CD4-positive, alpha-beta memory T cell (primary cell): Measurements from ENCODE around the gene TMEM130. TPM values are rescaled to one million over a fixed set of nuclear protein-coding genes. Genes with fewer than 3 reads are reported as not detected.

Experiments
- CTCF ChIA-PET: fragments of 350-600 bp; sonication (Branson Sonifier 250); formaldehyde crosslinking; loops from one replicate; lab custom pipeline; 2021; ENCODE audit warnings: inconsistent platforms; ENCODE audit not compliant: partially characterized antibody; lab: Charles Lee
- POLR2A ChIA-PET: fragments of 350-600 bp; sonication (Branson Sonifier 250); formaldehyde crosslinking; loops from one replicate; lab custom pipeline; 2021; ENCODE audit not compliant: partially characterized antibody; lab: Charles Lee
- DNase-seq, 5 donors: peaks; one replicate each; pipeline versions ENCODE4 v3.0.0 to v3.0.0-alpha.2; 2020 to 2022; ENCODE audit warnings: mixed read lengths in 1 of 5
- H3K27ac ChIP-seq: one replicate; pipeline ENCODE4 v1.7.0; 2013; ENCODE audit warnings: low read depth, low read length
- H3K27me3 ChIP-seq: 2 replicates; pipeline ENCODE4 v1.7.0; 2013; ENCODE audit warnings: mild to moderate bottlenecking, low read length, moderate library complexity; ENCODE audit not compliant: insufficient read depth
- H3K36me3 ChIP-seq: 2 replicates; pipeline ENCODE4 v1.7.0; 2013; ENCODE audit warnings: mild to moderate bottlenecking, low read length, moderate library complexity; ENCODE audit not compliant: insufficient read depth
- H3K4me1 ChIP-seq: 2 replicates; pipeline ENCODE4 v1.7.0; 2013; ENCODE audit warnings: mild to moderate bottlenecking, low read length, moderate library complexity; ENCODE audit not compliant: insufficient read depth
- H3K4me3 ChIP-seq, 2 donors: one replicate each; pipeline ENCODE4 v1.7.0; 2013; ENCODE audit warnings: low read length in 2 of 2, mild to moderate bottlenecking in 1 of 2
- H3K9me3 ChIP-seq, 2 donors: one replicate each; pipeline ENCODE4 v1.7.0; 2013; ENCODE audit warnings: low read length in 2 of 2, control low read depth in 1 of 2; ENCODE audit not compliant: control insufficient read depth in 1 of 2
- H3K27ac Mint-ChIP-seq, 7 donors: one replicate each; pipeline ENCODE4 v1.8.0; 2020 to 2021; ENCODE audit warnings: mixed read lengths in 7 of 7, mild to moderate bottlenecking in 6 of 7, inconsistent platforms in 3 of 7, moderate library complexity in 3 of 7
- H3K27me3 Mint-ChIP-seq, 2 donors: one replicate each; pipeline ENCODE4 v1.8.0; 2020 to 2021; ENCODE audit warnings: mixed read lengths in 2 of 2
- H3K36me3 Mint-ChIP-seq, 2 donors: one replicate each; pipeline ENCODE4 v1.8.0; 2020 to 2021; ENCODE audit warnings: mixed read lengths in 2 of 2, inconsistent platforms in 1 of 2, mild to moderate bottlenecking in 1 of 2
- H3K4me1 Mint-ChIP-seq, 4 donors: one replicate each; pipeline ENCODE4 v1.8.0; 2020 to 2021; ENCODE audit warnings: mixed read lengths in 4 of 4, mild to moderate bottlenecking in 1 of 4
- H3K4me3 Mint-ChIP-seq, 8 donors: one replicate each; pipeline ENCODE4 v1.8.0; 2020 to 2021; ENCODE audit warnings: mixed read lengths in 8 of 8, mild to moderate bottlenecking in 7 of 8, moderate library complexity in 6 of 8, inconsistent platforms in 3 of 8
- H3K9me3 Mint-ChIP-seq, 8 donors: one replicate each; pipeline ENCODE4 v1.8.0; 2020 to 2021; ENCODE audit warnings: mixed read lengths in 8 of 8, mild to moderate bottlenecking in 5 of 8, inconsistent platforms in 3 of 8, moderate library complexity in 1 of 8
- intact Hi-C: fragments of 100-400 bp; cut with micrococcal nuclease; formaldehyde crosslinking; loops from one replicate; pipeline ENCODE4 v1.15.1; 2023
- polyA plus RNA-seq, 2 donors: library from polyadenylated mRNA; unstranded; fragments of 300-500 nt; fragmentation: Illumina TruSeq; gene quantifications; one replicate each; pipeline ENCODE4 v1.2.3, GENCODE V29; 2021
- total RNA-seq, 2 experiments: library from RNA; stranded (reverse); gene quantifications; one replicate each; pipeline ENCODE4 v1.2.3, GENCODE V29; 2021

The TMEM130 gene
- total and polyA plus RNA-seq, 4 experiments from 2014 or later, result not detected

GRCh38 chr7:98827258-98827657 lies 42.6 kb downstream of the TMEM130 start:
- no peak for DNase-seq
- no peak overlapping the region for H3K4me3 Mint-ChIP-seq
- no peak overlapping the region for H3K27ac ChIP-seq
- intact Hi-C loops, result no loop called here
- no peaks in the 10 kb centered on the region for H3K9me3 Mint-ChIP-seq
- H3K27ac Mint-ChIP-seq, result no peak overlapping the region
- no peaks in the 10 kb centered on the region for H3K27me3 ChIP-seq
- no peaks in the 10 kb centered on the region for H3K9me3 ChIP-seq
- ChIA-PET CTCF (interaction anchor here (1.6 kb wide), 1 partner anchor 14 kb away, joined by 10 read pairs; no protein-coding TSS in a partner anchor), POLR2A (no interaction called here)
- H3K27me3 Mint-ChIP-seq, result peaks cover 5 to 13% of the 10 kb centered on the region in 2 donors
- no peaks in the 10 kb centered on the region for H3K4me1 ChIP-seq
- H3K36me3 Mint-ChIP-seq, result no peaks in the 10 kb centered on the region
- no peak overlapping the region for H3K4me3 ChIP-seq
- H3K36me3 ChIP-seq, result no peaks in the 10 kb centered on the region
- H3K4me1 Mint-ChIP-seq, result no peaks in the 10 kb centered on the region

- H3K27me3 Mint-ChIP-seq, result peaks cover 5 to 13% of the 10 kb centered on the region in 2 donors
- intact Hi-C loops, result no loop called here
- Histone ChIP-seq H3K36me3 (no peaks in the 10 kb centered on the region), H3K9me3 (no peaks in the 10 kb centered on the region), H3K27ac (no peak overlapping the region), H3K27me3 (no peaks in the 10 kb centered on the region), H3K4me3 (no peak overlapping the region), H3K4me1 (no peaks in the 10 kb centered on the region)
- no peak overlapping the region for H3K4me3 Mint-ChIP-seq
- no peak for DNase-seq
- no peaks in the 10 kb centered on the region for H3K36me3 Mint-ChIP-seq
- no peaks in the 10 kb centered on the region for H3K9me3 Mint-ChIP-seq
- H3K27ac Mint-ChIP-seq, result no peak overlapping the region
- ChIA-PET POLR2A (no interaction called here), CTCF (no interaction called here)
- H3K4me1 Mint-ChIP-seq, result no peaks in the 10 kb centered on the region
These were observed 43.0 kb downstream of the TMEM130 start for GRCh38 chr7:98826811-98827231.

- Histone ChIP-seq H3K27me3 (no peaks in the 10 kb centered on the region), H3K27ac (no peak overlapping the region), H3K4me3 (no peak overlapping the region), H3K4me1 (no peaks in the 10 kb centered on the region), H3K36me3 (no peaks in the 10 kb centered on the region), H3K9me3 (no peaks in the 10 kb centered on the region)
- DNase-seq, result no peak
- Mint-ChIP-seq H3K4me3 (no peak overlapping the region), H3K27ac (no peak overlapping the region), H3K36me3 (no peaks in the 10 kb centered on the region), H3K27me3 (peaks cover 5 to 13% of the 10 kb centered on the region in 2 donors), H3K9me3 (no peaks in the 10 kb centered on the region), H3K4me1 (no peaks in the 10 kb centered on the region)
- ChIA-PET CTCF (interaction anchor here (0.9 kb wide), 1 partner anchor 9 kb away, joined by 3 read pairs; no protein-coding TSS in a partner anchor), POLR2A (no interaction called here)
- intact Hi-C loops, result no loop called here
These were observed 43.4 kb downstream of the TMEM130 start for GRCh38 chr7:98826387-98826786.

- no peaks in the 10 kb centered on the region for H3K27me3 ChIP-seq
- H3K4me1 ChIP-seq, result no peaks in the 10 kb centered on the region
- intact Hi-C loops, result no loop called here
- Mint-ChIP-seq H3K27ac (no peak overlapping the region), H3K36me3 (no peaks in the 10 kb centered on the region), H3K4me3 (no peak overlapping the region), H3K4me1 (no peaks in the 10 kb centered on the region), H3K27me3 (peaks cover 4 to 14% of the 10 kb centered on the region in 2 donors), H3K9me3 (no peaks in the 10 kb centered on the region)
- no peaks in the 10 kb centered on the region for H3K36me3 ChIP-seq
- no peak overlapping the region for H3K27ac ChIP-seq
- no peak overlapping the region for H3K4me3 ChIP-seq
- POLR2A ChIA-PET, result no interaction called here
- no peak for DNase-seq
- CTCF ChIA-PET, result interaction anchor here (1.0 kb wide), 1 partner anchor 15 kb away, joined by 3 read pairs; no protein-coding TSS in a partner anchor
- H3K9me3 ChIP-seq, result no peaks in the 10 kb centered on the region
These were observed 46.6 kb downstream of the TMEM130 start for GRCh38 chr7:98823226-98823625.

GRCh38 chr7:98821348-98821747 lies 48.5 kb downstream of the TMEM130 start:
- ChIA-PET CTCF (interaction anchor here (1.0 kb wide), 1 partner anchor 14 kb away, joined by 6 read pairs; no protein-coding TSS in a partner anchor), POLR2A (no interaction called here)
- Histone ChIP-seq H3K4me1 (no peaks in the 10 kb centered on the region), H3K4me3 (no peak overlapping the region), H3K27ac (no peak overlapping the region), H3K27me3 (no peaks in the 10 kb centered on the region), H3K36me3 (no peaks in the 10 kb centered on the region), H3K9me3 (no peaks in the 10 kb centered on the region)
- no peaks in the 10 kb centered on the region for H3K36me3 Mint-ChIP-seq
- no peak overlapping the region for H3K4me3 Mint-ChIP-seq
- peaks cover 6 to 17% of the 10 kb centered on the region in 2 donors for H3K27me3 Mint-ChIP-seq
- no peak for DNase-seq
- intact Hi-C loops, result no loop called here
- no peaks in the 10 kb centered on the region for H3K9me3 Mint-ChIP-seq
- no peak overlapping the region for H3K27ac Mint-ChIP-seq
- H3K4me1 Mint-ChIP-seq, result no peaks in the 10 kb centered on the region

- ChIA-PET CTCF (no interaction called here), POLR2A (no interaction called here)
- Histone ChIP-seq H3K27ac (no peak overlapping the region), H3K9me3 (no peaks in the 10 kb centered on the region), H3K4me3 (no peak overlapping the region), H3K36me3 (no peaks in the 10 kb centered on the region), H3K4me1 (no peaks in the 10 kb centered on the region), H3K27me3 (no peaks in the 10 kb centered on the region)
- Mint-ChIP-seq H3K27me3 (peaks cover 8 to 13% of the 10 kb centered on the region in 2 donors), H3K4me1 (no peaks in the 10 kb centered on the region), H3K4me3 (no peak overlapping the region), H3K9me3 (no peaks in the 10 kb centered on the region), H3K36me3 (no peaks in the 10 kb centered on the region), H3K27ac (no peak overlapping the region)
- intact Hi-C loops, result no loop called here
- no peak for DNase-seq
These were observed 52.7 kb downstream of the TMEM130 start for GRCh38 chr7:98816967-98817710.

DNA sequence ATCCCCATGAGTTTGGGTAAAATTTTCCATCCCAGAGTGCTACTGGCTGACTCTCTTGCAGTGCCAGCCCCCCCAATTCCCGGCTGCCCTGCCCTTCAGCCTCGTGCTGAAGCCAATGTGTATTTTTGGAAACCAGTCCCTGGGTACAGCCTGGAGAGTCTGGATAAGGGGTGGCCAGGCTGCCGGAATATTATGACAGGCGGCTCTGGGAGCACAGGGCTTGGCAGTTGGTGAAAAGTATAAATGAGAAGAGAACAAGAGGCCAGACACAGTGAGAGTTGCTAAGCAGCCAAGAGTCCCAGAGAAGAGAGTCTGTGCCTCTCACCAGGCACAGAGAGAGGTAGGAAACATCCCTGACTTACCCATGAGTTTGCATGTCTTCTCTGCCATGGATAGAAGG lies 53.6 kb downstream of the TMEM130 start:
- Mint-ChIP-seq H3K27me3 (peaks cover 8 to 13% of the 10 kb centered on the region in 2 donors), H3K9me3 (no peaks in the 10 kb centered on the region), H3K27ac (no peak overlapping the region), H3K4me1 (no peaks in the 10 kb centered on the region), H3K36me3 (no peaks in the 10 kb centered on the region), H3K4me3 (no peak overlapping the region)
- Histone ChIP-seq H3K4me1 (no peaks in the 10 kb centered on the region), H3K36me3 (no peaks in the 10 kb centered on the region), H3K9me3 (no peaks in the 10 kb centered on the region), H3K4me3 (no peak overlapping the region), H3K27ac (no peak overlapping the region), H3K27me3 (no peaks in the 10 kb centered on the region)
- no peak for DNase-seq
- ChIA-PET POLR2A (no interaction called here), CTCF (no interaction called here)
- intact Hi-C loops, result no loop called here
